Spinal cord (tissue), 10 donors: Measurements from ENCODE around the gene CACNG4. TPM values are rescaled to one million over a fixed set of nuclear protein-coding genes. Genes with fewer than 3 reads are reported as not detected.

Experiments used
- DNase-seq, 6 donors: peaks; one replicate each; pipeline versions ENCODE4 v3.0.0 to v3.0.0-alpha.2; 2013 to 2015; ENCODE audit warnings: low spot score in 6 of 6, low read depth in 4 of 6
- H3K27ac ChIP-seq: one replicate; pipeline ENCODE4 v1.5.1; 2013; ENCODE audit warnings: low read depth, low read length, control low read depth
- H3K27me3 ChIP-seq: one replicate; pipeline ENCODE4 v1.6.1; 2013; ENCODE audit warnings: low read length; ENCODE audit not compliant: control insufficient read depth, insufficient read depth
- H3K36me3 ChIP-seq: one replicate; pipeline ENCODE4 v1.6.1; 2013; ENCODE audit warnings: low read length; ENCODE audit not compliant: control insufficient read depth, insufficient read depth
- H3K4me1 ChIP-seq: one replicate; pipeline ENCODE4 v1.6.1; 2013; ENCODE audit warnings: low read length; ENCODE audit not compliant: control insufficient read depth, insufficient read depth
- H3K4me3 ChIP-seq: one replicate; pipeline ENCODE4 v1.5.1; 2013; ENCODE audit warnings: low read depth, low read length, control low read depth
- H3K9me3 ChIP-seq: one replicate; pipeline ENCODE4 v1.6.1; 2013; ENCODE audit warnings: low read length; ENCODE audit not compliant: control insufficient read depth, insufficient read depth
- WGBS: methylation state at CpG from one replicate; pipeline ENCODE4 v1.1.5; 2013; ENCODE audit warnings: missing lambda C conversion rate; ENCODE audit not compliant: insufficient coverage; 5-methylcytosine and 5-hydroxymethylcytosine counted together
- polyA plus RNA-seq, 2 donors: library from polyadenylated mRNA; unstranded; fragments of 120-200 nt; gene quantifications; one replicate each; pipeline ENCODE4 v1.2.1, GENCODE V29; 2013; ENCODE audit not compliant: insufficient read length in 2 of 2
- total RNA-seq, 2 donors: library from RNA; depleted of rRNA in 1 of 2; stranded (reverse); fragments of 120-200 nt in 1 of 2; fragments of >200 nt in 1 of 2; gene quantifications; one replicate each; pipeline versions ENCODE4 v1.2.3 to v1.2.4, GENCODE V29; 2013 to 2014
- donor health status: healthy.

CACNG4 gene
- total and polyA plus RNA-seq, 4 donors = 19.7 to 161 (median 86.1) TPM

- WGBS = 83% methylated on average over 5 of the region's 6 CpGs
- no peak for DNase-seq
- H3K27ac ChIP-seq = no peak overlapping the region
- no peak overlapping the region for H3K4me3 ChIP-seq
- H3K4me1 ChIP-seq = peaks cover 35% of the 10 kb centered on the region
- H3K27me3 ChIP-seq = no peaks in the 10 kb centered on the region
- no peaks in the 10 kb centered on the region for H3K9me3 ChIP-seq
- no peaks in the 10 kb centered on the region for H3K36me3 ChIP-seq
These were observed 13.5 kb upstream of the CACNG4 start for GRCh38 chr17:66950886-66951604.

- 93% methylated on average over 3 of the region's 4 CpGs for WGBS
- DNase-seq = no peak
- peaks cover 31% of the 10 kb centered on the region for H3K4me1 ChIP-seq
- no peak overlapping the region for H3K4me3 ChIP-seq
- H3K27ac ChIP-seq = no peak overlapping the region
- H3K36me3 ChIP-seq = no peaks in the 10 kb centered on the region
- no peaks in the 10 kb centered on the region for H3K27me3 ChIP-seq
- H3K9me3 ChIP-seq = no peaks in the 10 kb centered on the region
These were observed 12.9 kb upstream of the CACNG4 start for GRCh38 chr17:66951605-66951953.

DNA sequence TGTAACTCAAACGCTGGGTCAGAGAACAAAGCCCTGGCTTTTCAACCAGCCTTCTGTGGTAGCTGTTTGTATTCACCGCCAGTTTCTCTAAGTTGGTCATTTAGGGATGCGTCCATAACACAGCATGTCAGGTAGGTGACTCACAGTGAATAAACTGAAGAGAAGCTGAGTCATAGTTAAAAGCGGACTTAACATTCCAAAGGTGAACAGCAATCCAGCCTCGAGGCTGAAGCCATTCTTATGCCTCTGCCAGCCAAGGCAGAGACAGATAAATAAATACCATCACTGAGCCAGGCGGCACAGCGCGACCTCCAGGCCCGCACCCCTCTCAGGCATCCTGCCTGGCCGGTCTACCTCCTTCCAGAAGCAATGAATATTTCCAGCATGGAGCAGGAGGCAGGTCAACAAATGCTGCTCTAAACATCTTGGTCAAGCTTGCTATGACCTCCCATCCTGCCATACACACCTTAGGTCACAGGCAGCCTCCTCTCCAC is 12.4 kb upstream of the CACNG4 start:
- H3K27ac ChIP-seq = no peak overlapping the region
- H3K4me1 ChIP-seq = peaks cover 31% of the 10 kb centered on the region
- no peaks in the 10 kb centered on the region for H3K9me3 ChIP-seq
- H3K4me3 ChIP-seq = no peak overlapping the region
- 65% methylated on average over 10 of the region's 10 CpGs for WGBS
- H3K27me3 ChIP-seq = no peaks in the 10 kb centered on the region
- no peak for DNase-seq
- no peaks in the 10 kb centered on the region for H3K36me3 ChIP-seq

- no peak overlapping the region for H3K27ac ChIP-seq
- no peak overlapping the region for H3K4me3 ChIP-seq
- WGBS = 44% methylated on average over 11 of the region's 14 CpGs
These were observed 11.6 kb upstream of the CACNG4 start for GRCh38 chr17:66952681-66953629.

GRCh38 chr17:66953630-66954020 is 10.9 kb upstream of the CACNG4 start:
- DNase-seq = peak in 3 of 6 donors; percentile 56 to 97 (median 68)
- no peak overlapping the region for H3K4me3 ChIP-seq

More at GRCh38 chr17:66952681-66953629, 11.6 kb upstream of the CACNG4 start:
- H3K36me3 ChIP-seq = no peaks in the 10 kb centered on the region
- no peaks in the 10 kb centered on the region for H3K27me3 ChIP-seq
- no peak for DNase-seq
- H3K4me1 ChIP-seq = peaks cover 33% of the 10 kb centered on the region
- H3K9me3 ChIP-seq = no peaks in the 10 kb centered on the region

GRCh38 chr17:66954632-66955031 is 9.9 kb upstream of the CACNG4 start:
- H3K9me3 ChIP-seq = no peaks in the 10 kb centered on the region
- 96% methylated on average over 3 of the region's 3 CpGs for WGBS
- no peak overlapping the region for H3K4me3 ChIP-seq
- H3K27me3 ChIP-seq = no peaks in the 10 kb centered on the region
- no peaks in the 10 kb centered on the region for H3K36me3 ChIP-seq
- DNase-seq = no peak
- H3K4me1 ChIP-seq = peaks cover 33% of the 10 kb centered on the region
- H3K27ac ChIP-seq = no peak overlapping the region

More at GRCh38 chr17:66953630-66954020, 10.9 kb upstream of the CACNG4 start:
- no peaks in the 10 kb centered on the region for H3K27me3 ChIP-seq
- WGBS = 0% methylated on average over 3 of the region's 7 CpGs
- peaks cover 35% of the 10 kb centered on the region for H3K4me1 ChIP-seq
- H3K27ac ChIP-seq = no peak overlapping the region
- no peaks in the 10 kb centered on the region for H3K9me3 ChIP-seq
- H3K36me3 ChIP-seq = no peaks in the 10 kb centered on the region

- Histone ChIP-seq H3K4me1 (peaks cover 37% of the 10 kb centered on the region), H3K27me3 (no peaks in the 10 kb centered on the region), H3K36me3 (no peaks in the 10 kb centered on the region), H3K27ac (no peak overlapping the region), H3K4me3 (no peak overlapping the region), H3K9me3 (no peaks in the 10 kb centered on the region)
- WGBS = 97% methylated on average over 5 of the region's 5 CpGs
- no peak for DNase-seq
These were observed 8.7 kb upstream of the CACNG4 start for GRCh38 chr17:66955821-66956220.

DNA sequence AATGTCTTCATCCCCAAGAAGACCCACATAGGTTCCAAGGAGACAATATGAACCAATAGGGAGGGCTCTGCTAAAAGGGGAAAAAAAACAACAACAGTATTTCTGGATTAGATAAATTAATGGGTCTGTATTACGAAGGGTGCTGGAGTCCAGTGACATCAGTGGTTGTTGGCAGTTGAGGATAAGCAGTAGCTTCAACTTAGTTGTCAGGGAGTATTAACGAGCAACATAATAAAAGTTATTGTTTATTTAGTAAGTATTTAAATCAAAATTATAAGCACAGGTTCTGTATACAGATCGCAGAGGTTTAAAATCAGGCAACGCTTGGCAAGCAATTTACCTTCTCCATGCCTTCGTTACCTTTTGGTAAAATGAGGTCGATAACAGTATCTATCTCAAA is 7.6 kb upstream of the CACNG4 start:
- no peak for DNase-seq
- H3K4me3 ChIP-seq = no peak overlapping the region
- no peaks in the 10 kb centered on the region for H3K27me3 ChIP-seq
- H3K27ac ChIP-seq = no peak overlapping the region
- no peaks in the 10 kb centered on the region for H3K36me3 ChIP-seq
- H3K4me1 ChIP-seq = peaks cover 37% of the 10 kb centered on the region
- whole genome bisulfite sequencing = no CpG with 5 or more reads among the region's 6 CpGs
- H3K9me3 ChIP-seq = no peaks in the 10 kb centered on the region

- no peak overlapping the region for H3K4me3 ChIP-seq
- no peaks in the 10 kb centered on the region for H3K27me3 ChIP-seq
- DNase-seq = no peak
- no peak overlapping the region for H3K27ac ChIP-seq
- peaks cover 34% of the 10 kb centered on the region for H3K4me1 ChIP-seq
- H3K36me3 ChIP-seq = no peaks in the 10 kb centered on the region
- 93% methylated on average over 8 of the region's 8 CpGs for WGBS
- H3K9me3 ChIP-seq = no peaks in the 10 kb centered on the region
These were observed 7.2 kb upstream of the CACNG4 start for GRCh38 chr17:66957343-66957742.
